Neural cell (in vitro differentiated cells): ENCODE results near the gene SEMA3B. TPM values are rescaled to one million over a fixed set of nuclear protein-coding genes. Genes with fewer than 3 reads are reported as not detected.
A peak's percentile ranks its signal among the peaks of the same experiment; 100 is the strongest.

Experiments
- H2AFZ ChIP-seq: fragments of 200-600, 300-800 bp; sonication (generic), shearing (Covaris generic); 2 replicates; pipeline ENCODE4 v1.6.0; 2014; ENCODE audit warnings: low read depth, mild to moderate bottlenecking, antibody characterized with exemption, low read length, moderate library complexity
- H3F3A ChIP-seq: fragments of 200-600 bp; shearing (Covaris generic); 2 replicates; pipeline ENCODE4 v1.6.1; 2016; ENCODE audit warnings: mild to moderate bottlenecking, moderate library complexity, mixed read lengths, antibody characterized with exemption, low read length; ENCODE audit not compliant: insufficient read depth, poor library complexity, severe bottlenecking
- H3K27ac ChIP-seq: fragments of 200-600, 300-800 bp; sonication (generic), shearing (Covaris generic); 2 replicates; pipeline ENCODE4 v1.5.1; 2014; ENCODE audit warnings: mild to moderate bottlenecking, low read length, moderate library complexity
- H3K27me3 ChIP-seq: fragments of 300-800, 200-600 bp; sonication (generic), shearing (Covaris generic); 2 replicates; pipeline ENCODE4 v1.6.0; 2014; ENCODE audit warnings: mild to moderate bottlenecking, low read depth, low read length, moderate library complexity; ENCODE audit not compliant: insufficient read depth
- H3K36me3 ChIP-seq: fragments of 300-800, 200-600 bp; sonication (generic), shearing (Covaris generic); 2 replicates; pipeline ENCODE4 v1.5.1; 2014; ENCODE audit warnings: mild to moderate bottlenecking, antibody characterized with exemption, low read length, moderate library complexity; ENCODE audit not compliant: insufficient read depth
- H3K4me2 ChIP-seq: fragments of 300-800, 200-600 bp; sonication (generic), shearing (Covaris generic); 2 replicates; pipeline ENCODE4 v1.6.0; 2014; ENCODE audit warnings: mild to moderate bottlenecking, low read length
- H3K4me3 ChIP-seq: fragments of 300-800, 200-600 bp; sonication (generic), shearing (Covaris generic); 2 replicates; pipeline ENCODE4 v1.5.1; 2014; ENCODE audit warnings: mild to moderate bottlenecking, low read length, moderate library complexity
- H3K79me2 ChIP-seq: fragments of 200-600 bp; shearing (Covaris generic); replicated peaks from 2 replicates; pipeline ENCODE4 v1.6.0; 2014; ENCODE audit warnings: mild to moderate bottlenecking, low read length, moderate library complexity; ENCODE audit not compliant: insufficient read depth
- H3K9ac ChIP-seq: fragments of 300-800, 200-600 bp; sonication (generic), shearing (Covaris generic); 2 replicates; pipeline ENCODE4 v1.6.1; 2016; ENCODE audit warnings: mild to moderate bottlenecking, low read length, mixed read lengths
- H3K9me2 ChIP-seq: fragments of 200-600 bp; shearing (Covaris generic); 2 replicates; pipeline ENCODE4 v1.6.1; 2016; ENCODE audit warnings: mild to moderate bottlenecking, low read length, mixed read lengths; ENCODE audit not compliant: insufficient read depth
- H3K9me3 ChIP-seq: fragments of 200-600, 300-800 bp; sonication (generic), shearing (Covaris generic); 2 replicates; pipeline ENCODE4 v1.6.1; 2016; ENCODE audit warnings: mild to moderate bottlenecking, mixed run types, low read length, moderate library complexity, mixed read lengths
- H4K20me1 ChIP-seq: fragments of 200-600 bp; shearing (Covaris generic); 2 replicates; pipeline ENCODE4 v1.6.1; 2016; ENCODE audit warnings: mild to moderate bottlenecking, mixed run types; ENCODE audit not compliant: insufficient read depth
- EP300 ChIP-seq: fragments of 450-650 bp; conservative IDR thresholded peaks from 2 replicates; pipeline ENCODE4 v1.6.1; 2014; ENCODE audit warnings: antibody characterized with exemption, mild to moderate bottlenecking, moderate library complexity; ENCODE audit not compliant: poor library complexity, severe bottlenecking
- MXI1 ChIP-seq: fragments of 450-650 bp; conservative IDR thresholded peaks from 2 replicates; pipeline ENCODE4 v1.6.1; 2014; ENCODE audit warnings: antibody characterized with exemption, mild to moderate bottlenecking; ENCODE audit not compliant: poor library complexity, severe bottlenecking
- RAD21 ChIP-seq: fragments of 450-650 bp; conservative IDR thresholded peaks from 2 replicates; pipeline ENCODE4 v1.6.1; 2014; ENCODE audit warnings: antibody characterized with exemption, mild to moderate bottlenecking, moderate library complexity
- SMC3 ChIP-seq: fragments of 450-650 bp; conservative IDR thresholded peaks from 2 replicates; pipeline ENCODE4 v1.6.1; 2014; ENCODE audit warnings: antibody characterized with exemption, mild to moderate bottlenecking, moderate library complexity; ENCODE audit not compliant: poor library complexity
- TAF1 ChIP-seq: IDR thresholded peaks from 2 replicates; pipeline ENCODE4 v1.6.1; 2012; ENCODE audit warnings: low read depth
- polyA plus RNA-seq: library from polyadenylated mRNA; depleted of rRNA; stranded (reverse); fragments of >200 nt; gene quantifications from 2 replicates; pipeline ENCODE4 v1.2.3, GENCODE V29; 2014
- TF ChIP-seq, protein P1 (sequence below): fragments of 450-650 bp; IDR thresholded peaks from 2 replicates; pipeline ENCODE4 v1.5.1; 2014; ENCODE audit warnings: antibody characterized with exemption, mild to moderate bottlenecking, moderate library complexity; ENCODE audit not compliant: poor library complexity, severe bottlenecking
- TF ChIP-seq, protein P2 (sequence below): IDR thresholded peaks from 2 replicates; pipeline ENCODE4 v1.6.1; 2012; ENCODE audit warnings: borderline replicate concordance

The SEMA3B gene
- polyA plus RNA-seq, 1 donor from 2014 or later, result 7.8 TPM

DNA sequence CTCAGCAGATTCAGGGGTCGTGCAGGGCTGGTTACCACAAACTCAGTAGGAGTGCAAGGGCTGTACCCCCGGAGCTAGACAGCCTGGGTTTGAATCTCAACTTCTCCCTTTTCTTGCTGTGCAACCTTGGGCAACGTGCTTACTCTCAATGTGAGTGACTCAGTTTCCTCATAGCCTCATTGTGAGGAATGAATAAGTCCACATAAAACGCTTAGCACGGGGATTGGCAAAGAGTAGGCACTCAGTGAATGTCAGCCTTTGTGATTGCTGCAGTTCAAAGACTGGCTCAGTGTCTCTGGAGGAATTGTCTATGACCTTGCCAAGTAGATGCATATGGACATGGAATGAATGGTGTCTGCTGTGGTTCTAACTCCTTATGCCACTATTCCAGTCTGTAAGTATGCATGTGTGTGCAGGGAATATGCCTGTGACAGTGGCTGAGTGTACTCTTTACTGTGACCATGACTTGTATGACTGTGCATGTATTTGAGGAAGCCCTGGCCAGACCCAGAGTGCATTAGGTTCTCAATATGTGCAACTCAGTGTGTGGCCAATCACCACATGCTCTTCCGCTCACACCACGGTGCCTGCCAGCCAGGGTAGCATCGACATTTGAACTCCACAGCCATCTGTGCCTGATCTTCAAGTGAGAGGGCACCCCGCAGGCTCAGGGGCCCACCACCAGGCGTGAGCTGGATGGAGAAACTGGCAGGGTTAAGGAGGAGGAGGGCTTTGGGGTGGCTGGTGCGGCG lies 31.2 kb downstream of the SEMA3B start:
- Histone ChIP-seq H3K27me3 (no peaks in the 10 kb centered on the region), H3K9me3 (no peaks in the 10 kb centered on the region), H3K9ac (peak overlapping the region; percentile 70), H3K4me3 (peak overlapping the region; percentile 78), H3F3A (no peaks in the 10 kb centered on the region), H4K20me1 (no peaks in the 10 kb centered on the region), H3K79me2 (no peaks in the 10 kb centered on the region), H3K27ac (peak overlapping the region; percentile 66), H2AFZ (peak overlapping the region; percentile 58), H3K4me2 (peak overlapping the region; percentile 69), H3K36me3 (no peaks in the 10 kb centered on the region), H3K9me2 (no peaks in the 10 kb centered on the region)
- TF ChIP-seq, protein P1, sequence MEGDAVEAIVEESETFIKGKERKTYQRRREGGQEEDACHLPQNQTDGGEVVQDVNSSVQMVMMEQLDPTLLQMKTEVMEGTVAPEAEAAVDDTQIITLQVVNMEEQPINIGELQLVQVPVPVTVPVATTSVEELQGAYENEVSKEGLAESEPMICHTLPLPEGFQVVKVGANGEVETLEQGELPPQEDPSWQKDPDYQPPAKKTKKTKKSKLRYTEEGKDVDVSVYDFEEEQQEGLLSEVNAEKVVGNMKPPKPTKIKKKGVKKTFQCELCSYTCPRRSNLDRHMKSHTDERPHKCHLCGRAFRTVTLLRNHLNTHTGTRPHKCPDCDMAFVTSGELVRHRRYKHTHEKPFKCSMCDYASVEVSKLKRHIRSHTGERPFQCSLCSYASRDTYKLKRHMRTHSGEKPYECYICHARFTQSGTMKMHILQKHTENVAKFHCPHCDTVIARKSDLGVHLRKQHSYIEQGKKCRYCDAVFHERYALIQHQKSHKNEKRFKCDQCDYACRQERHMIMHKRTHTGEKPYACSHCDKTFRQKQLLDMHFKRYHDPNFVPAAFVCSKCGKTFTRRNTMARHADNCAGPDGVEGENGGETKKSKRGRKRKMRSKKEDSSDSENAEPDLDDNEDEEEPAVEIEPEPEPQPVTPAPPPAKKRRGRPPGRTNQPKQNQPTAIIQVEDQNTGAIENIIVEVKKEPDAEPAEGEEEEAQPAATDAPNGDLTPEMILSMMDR, result no peak

DNA sequence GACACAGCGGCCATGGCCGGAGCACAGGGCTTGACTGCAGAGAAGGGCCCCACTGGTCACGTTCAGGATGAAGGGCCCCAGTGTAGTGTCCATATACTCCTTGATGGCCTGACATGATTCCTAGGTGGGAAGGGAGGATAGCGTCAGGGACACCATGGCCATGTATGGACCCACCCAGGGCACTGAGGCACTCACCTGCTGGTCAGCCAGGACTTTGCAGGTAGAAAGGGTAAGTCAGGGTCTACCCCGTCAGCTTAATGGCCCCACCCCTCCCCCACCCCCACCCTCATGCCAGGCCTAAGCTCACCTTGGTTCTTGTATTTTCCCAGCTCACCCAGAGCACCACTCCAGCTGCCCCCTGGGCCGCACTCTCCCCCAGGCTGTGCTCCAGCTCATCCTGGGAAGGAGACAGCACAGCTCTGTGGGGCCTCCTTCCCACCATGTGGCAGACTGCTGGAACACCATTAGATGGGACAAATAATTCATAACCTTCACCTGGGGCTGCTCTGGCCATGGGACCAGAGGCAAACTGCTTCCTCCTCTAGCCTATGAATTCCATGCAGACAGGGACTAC lies 31.8 kb downstream of the SEMA3B start:
- no peak overlapping the region for H3K4me2 ChIP-seq
- no peaks in the 10 kb centered on the region for H3K9me2 ChIP-seq
- no peaks in the 10 kb centered on the region for H3K36me3 ChIP-seq
- no peaks in the 10 kb centered on the region for H4K20me1 ChIP-seq
- no peaks in the 10 kb centered on the region for H3F3A ChIP-seq
- H3K27ac ChIP-seq, result no peak overlapping the region
- TF ChIP-seq, protein P2, sequence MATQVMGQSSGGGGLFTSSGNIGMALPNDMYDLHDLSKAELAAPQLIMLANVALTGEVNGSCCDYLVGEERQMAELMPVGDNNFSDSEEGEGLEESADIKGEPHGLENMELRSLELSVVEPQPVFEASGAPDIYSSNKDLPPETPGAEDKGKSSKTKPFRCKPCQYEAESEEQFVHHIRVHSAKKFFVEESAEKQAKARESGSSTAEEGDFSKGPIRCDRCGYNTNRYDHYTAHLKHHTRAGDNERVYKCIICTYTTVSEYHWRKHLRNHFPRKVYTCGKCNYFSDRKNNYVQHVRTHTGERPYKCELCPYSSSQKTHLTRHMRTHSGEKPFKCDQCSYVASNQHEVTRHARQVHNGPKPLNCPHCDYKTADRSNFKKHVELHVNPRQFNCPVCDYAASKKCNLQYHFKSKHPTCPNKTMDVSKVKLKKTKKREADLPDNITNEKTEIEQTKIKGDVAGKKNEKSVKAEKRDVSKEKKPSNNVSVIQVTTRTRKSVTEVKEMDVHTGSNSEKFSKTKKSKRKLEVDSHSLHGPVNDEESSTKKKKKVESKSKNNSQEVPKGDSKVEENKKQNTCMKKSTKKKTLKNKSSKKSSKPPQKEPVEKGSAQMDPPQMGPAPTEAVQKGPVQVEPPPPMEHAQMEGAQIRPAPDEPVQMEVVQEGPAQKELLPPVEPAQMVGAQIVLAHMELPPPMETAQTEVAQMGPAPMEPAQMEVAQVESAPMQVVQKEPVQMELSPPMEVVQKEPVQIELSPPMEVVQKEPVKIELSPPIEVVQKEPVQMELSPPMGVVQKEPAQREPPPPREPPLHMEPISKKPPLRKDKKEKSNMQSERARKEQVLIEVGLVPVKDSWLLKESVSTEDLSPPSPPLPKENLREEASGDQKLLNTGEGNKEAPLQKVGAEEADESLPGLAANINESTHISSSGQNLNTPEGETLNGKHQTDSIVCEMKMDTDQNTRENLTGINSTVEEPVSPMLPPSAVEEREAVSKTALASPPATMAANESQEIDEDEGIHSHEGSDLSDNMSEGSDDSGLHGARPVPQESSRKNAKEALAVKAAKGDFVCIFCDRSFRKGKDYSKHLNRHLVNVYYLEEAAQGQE, result no peak
- TF ChIP-seq, protein P1, result no peak
- TF ChIP-seq TAF1, result no peak
- TF ChIP-seq RAD21, result no peak
- TF ChIP-seq MXI1, result no peak
- no peak for TF ChIP-seq SMC3
- TF ChIP-seq EP300, result no peak
- no peaks in the 10 kb centered on the region for H3K27me3 ChIP-seq
- peak overlapping the region; percentile 78 for H3K4me3 ChIP-seq
- H2AFZ ChIP-seq, result no peak overlapping the region
- H3K9me3 ChIP-seq, result no peaks in the 10 kb centered on the region
- H3K9ac ChIP-seq, result peak overlapping the region; percentile 70
- no peaks in the 10 kb centered on the region for H3K79me2 ChIP-seq
